ENCODE results near the gene TESK2. TPM values are rescaled to one million over a fixed set of nuclear protein-coding genes. Genes with fewer than 3 reads are reported as not detected.
"Not testable (repeated sequence)": the region's sequence is repeated elsewhere in the genome, so short reads cannot be mapped to it uniquely, and the experiment has no call there.

Gene TESK2
- polyA plus RNA-seq, 3 donors from 2014 or later, result 1.8 to 3.3 TPM; not detected in 1

DNA sequence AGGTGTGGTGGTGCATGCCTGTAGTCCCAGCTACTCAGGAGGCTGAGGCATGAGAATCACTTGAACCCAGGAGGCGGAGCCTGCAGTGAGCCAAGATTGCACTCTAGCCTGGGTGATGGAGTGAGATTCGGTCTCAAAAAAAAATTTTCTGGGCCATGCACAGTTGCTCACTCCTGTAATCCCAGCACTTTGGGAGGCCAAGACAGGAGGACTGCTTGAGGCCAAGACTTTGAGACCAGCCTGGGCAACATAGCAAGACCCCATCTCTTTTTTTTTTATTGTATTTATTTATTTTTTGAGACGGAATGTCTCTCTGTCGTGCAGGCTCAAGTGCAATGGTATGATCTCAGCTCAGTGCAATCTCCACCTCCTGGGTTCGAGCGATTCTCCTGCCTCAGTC lies 16.8 kb downstream of the TESK2 start:
- H3K4me3 Mint-ChIP-seq; H3K27ac Mint-ChIP-seq; H3K36me3 Mint-ChIP-seq; DNase-seq; H3K9me3 Mint-ChIP-seq; H3K4me1 Mint-ChIP-seq; H3K27me3 Mint-ChIP-seq (ENCODE audit: low read depth in 3 of 3): not testable (repeated sequence)

- Mint-ChIP-seq H3K36me3 (no peaks in the 10 kb centered on the region), H3K4me3 (no peak overlapping the region), H3K27ac (no peak overlapping the region), H3K4me1 (no peaks in the 10 kb centered on the region), H3K27me3 (ENCODE audit: low read depth in 3 of 3) (no peaks in the 10 kb centered on the region), H3K9me3 (no peaks in the 10 kb centered on the region)
- DNase-seq, result no peak
Measured at GRCh38 chr1:45473302-45473701, 17.7 kb downstream of the TESK2 start.

- no peaks in the 10 kb centered on the region for H3K4me1 Mint-ChIP-seq
- no peak overlapping the region for H3K4me3 Mint-ChIP-seq
- H3K36me3 Mint-ChIP-seq, result no peaks in the 10 kb centered on the region
- no peak for DNase-seq
- peaks cover 0 to 2% (median 0%) of the 10 kb centered on the region in 3 donors for H3K27me3 Mint-ChIP-seq (ENCODE audit: low read depth in 3 of 3)
- no peaks in the 10 kb centered on the region for H3K9me3 Mint-ChIP-seq
- H3K27ac Mint-ChIP-seq, result no peak overlapping the region
Measured at GRCh38 chr1:45470306-45470798, 20.6 kb downstream of the TESK2 start.

GRCh38 chr1:45467353-45467752 lies 23.6 kb downstream of the TESK2 start:
- not testable (repeated sequence) for H3K9me3 Mint-ChIP-seq; H3K4me3 Mint-ChIP-seq; DNase-seq; H3K27me3 Mint-ChIP-seq (ENCODE audit: low read depth in 3 of 3); H3K27ac Mint-ChIP-seq; H3K36me3 Mint-ChIP-seq; H3K4me1 Mint-ChIP-seq

DNA sequence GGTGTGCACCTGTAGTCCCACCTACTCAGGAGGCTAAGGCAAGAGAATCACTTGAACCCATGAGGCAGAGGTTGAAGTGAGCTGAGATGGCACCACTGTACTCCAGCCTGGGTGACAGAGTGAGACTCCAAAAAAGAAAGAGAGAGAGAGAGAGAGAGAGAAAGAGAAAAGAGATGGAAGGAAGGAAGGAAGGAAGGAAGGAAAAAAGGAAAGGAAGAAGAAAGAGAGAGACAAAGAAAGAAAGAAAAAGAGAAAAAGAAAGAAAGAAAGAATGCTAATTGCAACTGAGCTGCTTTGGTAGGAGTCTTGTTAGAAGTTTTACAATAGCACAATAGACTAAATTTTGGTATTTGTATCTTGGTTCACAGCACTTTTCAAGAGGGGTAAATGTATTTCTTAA lies 25.7 kb downstream of the TESK2 start:
- H3K27ac Mint-ChIP-seq, result no peak overlapping the region
- H3K27me3 Mint-ChIP-seq (ENCODE audit: low read depth in 3 of 3), result peaks cover 0 to 2% (median 0%) of the 10 kb centered on the region in 3 donors
- no peaks in the 10 kb centered on the region for H3K36me3 Mint-ChIP-seq
- H3K4me3 Mint-ChIP-seq, result no peak overlapping the region
- no peaks in the 10 kb centered on the region for H3K9me3 Mint-ChIP-seq
- DNase-seq, result no peak
- no peaks in the 10 kb centered on the region for H3K4me1 Mint-ChIP-seq

DNA sequence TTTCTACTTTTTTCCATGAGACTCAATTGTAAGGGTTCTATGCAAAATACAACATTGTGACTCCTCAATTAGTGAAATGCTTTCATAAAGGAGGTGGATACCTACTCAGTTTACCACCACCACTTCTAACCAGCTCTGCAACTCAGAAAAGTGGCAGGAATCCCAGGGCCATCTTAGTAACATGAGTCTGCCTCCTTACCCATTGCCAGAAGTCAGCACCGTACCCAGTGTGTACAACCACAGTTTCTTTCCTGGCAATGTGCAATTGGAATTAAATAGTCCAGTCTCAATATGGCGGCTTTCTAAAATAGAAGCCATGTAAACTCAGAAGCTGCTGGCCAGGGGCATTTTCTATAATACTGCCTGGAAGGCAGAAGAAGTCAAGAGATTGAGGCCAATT lies 32.1 kb downstream of the TESK2 start:
- no peak overlapping the region for H3K4me3 Mint-ChIP-seq
- H3K36me3 Mint-ChIP-seq, result peaks cover 0 to 5% (median 0%) of the 10 kb centered on the region in 3 donors
- H3K27me3 Mint-ChIP-seq (ENCODE audit: low read depth in 3 of 3), result no peaks in the 10 kb centered on the region
- DNase-seq, result no peak
- no peak overlapping the region for H3K27ac Mint-ChIP-seq
- no peaks in the 10 kb centered on the region for H3K9me3 Mint-ChIP-seq
- H3K4me1 Mint-ChIP-seq, result no peaks in the 10 kb centered on the region

DNA sequence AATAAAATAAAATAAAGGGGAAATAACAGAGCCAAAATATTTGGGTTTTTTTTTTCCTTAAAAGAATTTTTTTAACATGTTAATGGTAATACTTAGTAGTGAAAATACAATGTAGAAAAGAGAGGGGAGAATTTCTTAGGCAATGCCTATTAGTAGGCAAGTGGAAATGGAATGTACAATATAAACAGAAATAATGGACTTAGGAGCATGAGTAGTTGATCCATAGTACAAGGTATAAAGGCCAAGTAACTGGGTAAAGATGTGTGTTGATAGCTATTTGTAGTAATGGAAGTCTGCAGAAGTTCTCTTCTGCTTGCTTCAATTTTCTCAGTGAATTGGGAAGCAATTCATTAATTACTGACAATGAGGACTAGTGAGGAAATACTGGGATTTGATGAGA lies 34.4 kb downstream of the TESK2 start:
- Mint-ChIP-seq H3K4me3 (no peak overlapping the region), H3K9me3 (no peaks in the 10 kb centered on the region), H3K36me3 (peaks cover 0 to 5% (median 5%) of the 10 kb centered on the region in 3 donors), H3K27ac (no peak overlapping the region), H3K27me3 (ENCODE audit: low read depth in 3 of 3) (no peaks in the 10 kb centered on the region), H3K4me1 (no peaks in the 10 kb centered on the region)
- no peak for DNase-seq

DNA sequence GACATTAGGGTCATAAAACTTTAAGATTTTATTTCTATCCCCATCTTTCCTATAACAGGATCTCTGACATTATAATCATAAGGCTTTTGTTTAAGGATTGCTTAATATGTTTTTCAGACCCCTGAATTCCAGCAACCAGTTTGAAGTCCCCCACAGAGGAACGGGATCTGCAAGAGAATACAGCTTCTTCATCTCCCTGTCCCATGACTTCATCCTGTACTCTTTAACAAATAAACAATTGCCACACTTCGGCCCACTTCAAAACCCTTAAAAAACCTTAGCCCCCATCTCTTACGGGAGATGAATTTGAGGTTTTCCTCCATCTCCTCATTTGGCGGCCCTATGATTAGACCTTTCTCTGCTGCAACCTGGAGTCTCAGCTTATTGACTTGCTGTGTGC lies 35.8 kb downstream of the TESK2 start:
- H3K4me1 Mint-ChIP-seq, result no peaks in the 10 kb centered on the region
- H3K27ac Mint-ChIP-seq, result no peak overlapping the region
- H3K27me3 Mint-ChIP-seq (ENCODE audit: low read depth in 3 of 3), result no peaks in the 10 kb centered on the region

GRCh38 chr1:45454464-45454863 lies 36.5 kb downstream of the TESK2 start:
- Mint-ChIP-seq H3K27me3 (ENCODE audit: low read depth in 3 of 3) (no peaks in the 10 kb centered on the region), H3K27ac (no peak overlapping the region), H3K4me1 (no peaks in the 10 kb centered on the region), H3K9me3 (no peaks in the 10 kb centered on the region), H3K36me3 (peaks cover 0 to 5% (median 5%) of the 10 kb centered on the region in 3 donors), H3K4me3 (no peak overlapping the region)
- DNase-seq, result no peak

More for the DNA sequence above, 35.8 kb downstream of the TESK2 start:
- H3K4me3 Mint-ChIP-seq, result no peak overlapping the region
- peaks cover 0 to 5% (median 5%) of the 10 kb centered on the region in 3 donors for H3K36me3 Mint-ChIP-seq
- no peaks in the 10 kb centered on the region for H3K9me3 Mint-ChIP-seq
- peak in 1 of 3 donors; percentile 1 for DNase-seq

DNA sequence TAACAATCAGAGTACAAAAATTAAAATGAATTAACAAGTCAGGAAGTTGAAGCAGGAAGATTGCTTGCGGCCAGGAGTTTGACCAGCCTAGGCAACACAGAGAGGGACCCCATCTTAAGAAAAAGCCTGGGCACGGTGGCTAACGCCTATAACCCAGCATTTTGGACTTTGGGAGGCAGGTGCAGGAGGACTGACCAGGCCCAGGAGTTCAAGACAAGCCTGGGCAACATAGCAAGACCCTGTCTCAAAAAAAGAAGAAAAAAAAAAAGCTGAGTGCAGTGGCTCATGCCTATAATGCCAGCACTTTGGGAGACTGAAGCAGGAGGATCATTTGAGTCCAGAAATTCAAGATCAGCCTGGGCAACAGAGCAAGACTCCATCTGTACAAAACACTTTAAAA lies 38.5 kb downstream of the TESK2 start:
- Mint-ChIP-seq H3K27ac (peak overlapping the region in 1 of 6 donors; percentile 12), H3K27me3 (ENCODE audit: low read depth in 3 of 3) (no peaks in the 10 kb centered on the region), H3K4me1 (no peaks in the 10 kb centered on the region), H3K36me3 (peaks cover 0 to 5% (median 5%) of the 10 kb centered on the region in 3 donors), H3K9me3 (no peaks in the 10 kb centered on the region), H3K4me3 (no peak overlapping the region)
- DNase-seq, result no peak

DNA sequence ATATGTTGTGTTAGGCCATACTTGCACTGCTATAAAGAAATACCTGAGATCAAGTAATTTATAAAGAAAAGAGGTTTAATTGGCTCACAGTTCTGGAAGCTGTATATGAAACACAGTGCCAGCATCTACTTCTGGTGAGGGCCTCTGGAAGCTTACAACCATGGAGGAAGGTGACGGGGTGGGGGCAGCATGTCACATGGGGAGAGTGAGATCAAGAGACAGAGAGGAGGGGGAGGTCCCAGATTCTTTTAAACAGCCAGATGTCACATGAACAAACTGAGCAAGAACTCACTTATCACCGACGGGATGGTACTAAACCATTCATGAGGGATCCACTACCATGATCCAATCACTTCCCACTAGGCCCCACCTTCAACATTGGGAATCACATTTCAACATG lies 42.6 kb downstream of the TESK2 start:
- H3K4me3 Mint-ChIP-seq, result no peak overlapping the region
- peaks cover 0 to 5% (median 0%) of the 10 kb centered on the region in 3 donors for H3K36me3 Mint-ChIP-seq
- H3K27me3 Mint-ChIP-seq (ENCODE audit: low read depth in 3 of 3), result no peaks in the 10 kb centered on the region
- H3K27ac Mint-ChIP-seq, result no peak overlapping the region
- H3K4me1 Mint-ChIP-seq, result no peaks in the 10 kb centered on the region
- H3K9me3 Mint-ChIP-seq, result no peaks in the 10 kb centered on the region
- DNase-seq, result no peak

GRCh38 chr1:45446950-45447672 lies 43.9 kb downstream of the TESK2 start:
- Mint-ChIP-seq H3K4me1 (no peaks in the 10 kb centered on the region), H3K27me3 (ENCODE audit: low read depth in 3 of 3) (no peaks in the 10 kb centered on the region), H3K36me3 (peaks cover 0 to 1% (median 0%) of the 10 kb centered on the region in 3 donors), H3K9me3 (no peaks in the 10 kb centered on the region), H3K4me3 (no peak overlapping the region), H3K27ac (no peak overlapping the region)
- DNase-seq, result no peak

GRCh38 chr1:45446530-45446929 lies 44.4 kb downstream of the TESK2 start:
- Mint-ChIP-seq H3K4me1 (no peaks in the 10 kb centered on the region), H3K27me3 (ENCODE audit: low read depth in 3 of 3) (no peaks in the 10 kb centered on the region), H3K4me3 (no peak overlapping the region), H3K27ac (no peak overlapping the region), H3K9me3 (no peaks in the 10 kb centered on the region), H3K36me3 (no peaks in the 10 kb centered on the region)
- no peak for DNase-seq

DNA sequence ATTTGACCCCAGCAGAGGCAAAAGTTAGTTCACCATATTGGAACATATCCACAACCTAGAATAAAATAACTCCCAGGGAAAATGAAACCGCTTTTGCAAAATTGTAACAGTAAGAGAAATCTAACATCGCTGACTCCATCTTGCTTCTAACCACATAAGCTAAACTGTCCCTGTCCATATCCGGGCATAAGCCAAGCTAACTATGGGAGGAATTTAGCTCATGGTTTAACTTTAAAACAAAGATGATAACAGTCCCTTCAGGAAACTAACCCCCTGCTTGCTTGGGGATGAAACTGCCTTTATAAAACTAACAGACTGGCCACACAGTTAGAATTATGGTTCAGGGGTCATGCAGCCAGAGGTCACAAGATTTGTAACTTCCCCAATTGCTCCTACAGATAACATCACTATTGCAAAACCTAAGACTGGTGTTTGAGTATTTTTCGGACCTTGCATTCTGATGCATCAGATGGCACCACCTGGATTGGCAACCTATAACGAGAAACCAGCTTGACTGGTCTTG lies 46.3 kb downstream of the TESK2 start:
- Mint-ChIP-seq H3K9me3 (no peaks in the 10 kb centered on the region), H3K27me3 (ENCODE audit: low read depth in 3 of 3) (no peaks in the 10 kb centered on the region), H3K4me1 (no peaks in the 10 kb centered on the region), H3K27ac (no peak overlapping the region), H3K4me3 (no peak overlapping the region), H3K36me3 (no peaks in the 10 kb centered on the region)
- no peak for DNase-seq

Data from immature natural killer cell (primary cell).